ENCODE data around the gene OPN4.

Gene OPN4

GRCh38 chr10:86715836-86716235 lies 61.5 kb downstream of the OPN4 start:
- no peak for DNase-seq (ENCODE audit: low read depth in 1 of 2, low spot score in 1 of 2)
